A549 treated with CpdA at 1 μM for 4 hours (cell line): ENCODE results near the gene TUFM. TPM values are rescaled to one million over a fixed set of nuclear protein-coding genes. Genes with fewer than 3 reads are reported as not detected.

Experiments used
- total RNA-seq: library from RNA; stranded (reverse); fragments of 200-300 nt; extraction: Qiagen RNA extraction; gene quantifications from 5 replicates; pipeline ENCODE4 v1.2.3, GENCODE V29; 2022; ENCODE audit warnings: low read depth

Gene TUFM
- 217 to 312 TPM (median 296 TPM) in 5 replicates for total RNA-seq

DNA sequence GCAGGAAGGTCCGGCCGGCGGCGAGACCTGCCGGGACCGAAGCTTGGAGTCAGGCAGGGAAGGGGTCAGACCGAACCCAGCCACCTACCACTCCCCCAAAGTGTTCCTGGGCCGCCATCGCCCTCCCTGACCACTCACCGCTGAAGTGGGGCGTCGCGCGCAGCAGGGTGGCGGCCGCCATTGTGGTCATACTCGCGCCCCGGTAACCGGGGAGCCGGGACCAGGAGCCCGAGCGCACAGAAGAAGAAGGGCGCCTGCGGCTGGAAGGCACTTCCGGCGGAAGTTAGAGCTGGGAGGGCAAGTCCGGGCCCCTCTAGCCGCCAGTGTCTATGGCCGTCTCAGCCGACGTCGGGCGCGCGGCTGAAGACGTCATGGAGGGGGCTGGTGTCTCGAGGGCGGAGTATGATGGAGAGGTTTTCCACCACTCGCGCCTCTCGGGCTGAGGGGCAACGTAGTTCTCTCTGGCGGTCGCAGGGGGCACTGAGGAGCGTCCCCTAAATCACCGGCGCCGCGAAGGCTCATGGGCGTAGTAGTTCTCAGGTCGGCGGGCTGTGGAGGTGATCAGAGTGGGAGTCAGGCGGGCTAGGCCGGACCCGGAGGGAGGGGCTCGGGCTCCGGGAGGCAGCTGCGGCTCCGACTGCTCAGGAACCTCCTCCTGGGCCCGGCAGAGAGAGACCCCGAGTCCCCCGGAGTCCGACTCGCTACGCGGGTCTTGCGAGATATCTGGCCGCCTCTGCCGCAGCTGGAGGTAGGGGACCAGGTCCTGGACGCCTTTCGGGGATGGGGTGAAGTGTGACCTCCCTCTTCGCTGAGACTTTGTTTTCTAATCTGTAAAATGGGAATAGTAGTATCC, at the start of gene TUFM:
TUFM (minus strand) TSS at position 269 of the 853 bp plus-strand sequence; CDS start at position 190, 79 bp downstream.

DNA sequence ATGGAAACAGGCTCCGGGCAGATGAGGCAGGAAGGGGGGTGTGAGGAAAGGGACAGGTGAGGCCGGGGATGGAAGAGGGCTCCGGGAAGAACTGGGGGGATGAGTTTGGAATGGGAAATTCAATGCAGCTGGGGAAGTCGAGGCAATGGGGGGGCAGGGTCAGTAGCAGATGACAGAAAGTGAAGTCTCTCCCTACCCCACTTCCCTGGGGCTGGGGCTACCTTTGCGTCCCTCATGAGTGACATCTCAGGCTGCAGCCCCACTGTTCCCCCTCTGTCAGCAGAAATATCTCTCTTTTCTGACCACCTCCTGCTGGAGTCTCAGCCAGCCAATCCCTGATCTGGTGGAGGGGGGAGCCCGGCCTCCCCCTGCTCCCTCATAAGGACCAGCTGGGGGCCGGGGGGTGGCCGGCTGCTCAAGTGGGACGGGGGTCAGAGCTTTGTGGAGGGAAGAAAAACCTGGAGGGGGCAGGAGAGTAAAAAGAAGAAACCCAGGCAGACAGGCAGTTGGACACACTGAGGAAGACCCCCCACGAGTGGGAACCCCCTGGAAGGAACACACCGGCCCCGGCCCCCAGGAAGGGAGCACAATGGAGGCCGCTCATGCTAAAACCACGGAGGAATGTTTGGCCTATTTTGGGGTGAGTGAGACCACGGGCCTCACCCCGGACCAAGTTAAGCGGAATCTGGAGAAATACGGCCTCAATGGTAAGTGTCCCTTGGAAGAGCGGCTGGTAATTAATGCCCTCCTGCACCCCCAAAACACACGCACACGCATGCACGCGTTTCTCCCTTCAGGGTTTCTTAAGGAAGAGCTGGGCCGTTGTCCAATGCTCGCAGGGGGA, 32.2 kb upstream of the TUFM start, which contains the start of gene ATP2A1:
ATP2A1 (plus strand) TSS at position 406 of the 844 bp plus-strand sequence; CDS start at position 590, 184 bp downstream.

DNA sequence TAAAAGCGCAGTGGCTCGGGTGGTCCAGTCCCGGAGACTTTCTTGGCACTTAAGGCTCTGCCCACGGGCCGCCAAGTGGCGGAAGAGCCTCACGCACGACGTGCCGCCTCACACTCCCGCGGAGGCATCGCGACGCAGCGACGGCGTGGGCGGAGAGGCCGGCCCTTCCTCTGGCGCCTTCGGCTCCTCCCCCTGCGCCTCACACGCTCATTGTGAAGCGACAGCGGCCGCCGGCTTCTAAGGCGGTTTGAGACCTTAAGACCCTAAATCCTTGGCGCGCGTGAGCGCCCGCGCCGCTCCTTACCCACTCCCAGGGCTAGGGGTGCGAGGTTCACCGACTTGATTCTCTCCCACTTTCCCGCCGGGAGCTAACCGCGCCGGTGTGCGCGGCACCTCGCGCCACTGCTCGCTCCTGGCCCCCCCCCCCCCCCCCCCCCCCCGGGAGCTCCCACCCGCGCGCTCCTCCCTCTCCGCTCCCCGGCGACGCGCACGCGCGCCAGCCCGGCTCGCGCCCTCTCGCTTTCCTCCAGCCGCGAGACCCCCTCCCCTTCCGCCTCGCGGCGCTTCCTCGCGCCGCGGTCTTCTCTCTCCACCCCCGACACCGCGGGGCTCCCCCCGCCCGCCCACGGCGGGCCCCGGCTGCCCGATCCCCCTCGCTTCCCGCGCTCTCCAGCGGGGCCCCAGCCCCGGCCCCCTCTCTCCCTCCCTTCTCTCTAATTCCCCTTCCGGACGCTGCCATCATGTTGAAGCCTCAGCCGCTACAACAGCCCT, 23.4 kb downstream of the TUFM start, which contains the start of gene ATXN2L:
ATXN2L (plus strand) TSS at position 480 of the 771 bp plus-strand sequence; CDS start at position 741, 261 bp downstream.

Other genes with a start within 250 kb of the TUFM start
- gene SULT1A2, start 249.3 kb downstream of the TUFM start, total RNA-seq = 0.07 TPM in 1 of 5 replicates, not detected in the others
- 5.0 to 5.5 TPM (median 5.3 TPM) in 5 replicates for gene SULT1A1, start 236.3 kb downstream of the TUFM start, total RNA-seq
- 0.49 to 0.97 TPM in 2 of 5 replicates, not detected in the others for gene NPIPB8, start 208.3 kb downstream of the TUFM start, total RNA-seq
- gene EIF3C, start 134.9 kb downstream of the TUFM start, total RNA-seq = 207 to 397 TPM (median 358 TPM) in 5 replicates
- 1.2 to 3.0 TPM (median 1.7 TPM) in 5 replicates for gene NPIPB9, start 94.6 kb downstream of the TUFM start, total RNA-seq
- 101 to 148 TPM (median 134 TPM) in 5 replicates for gene ATXN2L, start 23.3 kb downstream of the TUFM start, total RNA-seq
- gene SH2B1, start 17.5 kb upstream of the TUFM start, total RNA-seq = 25.2 to 33.2 TPM (median 30.8 TPM) in 5 replicates
- 1.2 to 2.7 TPM (median 2.2 TPM) in 5 replicates for gene ATP2A1, start 32.1 kb upstream of the TUFM start, total RNA-seq
- 10.0 to 12.0 TPM (median 10.7 TPM) in 5 replicates for gene RABEP2, start 78.9 kb upstream of the TUFM start, total RNA-seq
- not detected in 5 replicates for gene CD19, start 85.6 kb upstream of the TUFM start, total RNA-seq
- gene NFATC2IP, start 104.6 kb upstream of the TUFM start, total RNA-seq = 22.7 to 32.3 TPM (median 31.0 TPM) in 5 replicates
- gene SPNS1, start 128.4 kb upstream of the TUFM start, total RNA-seq = 49.0 to 80.8 TPM (median 76.7 TPM) in 5 replicates
- gene LAT, start 138.7 kb upstream of the TUFM start, total RNA-seq = 4.0 to 5.8 TPM (median 4.8 TPM) in 5 replicates